ENCODE data around the gene MAD1L1. TPM values are rescaled to one million over a fixed set of nuclear protein-coding genes. Genes with fewer than 3 reads are reported as not detected.

The MAD1L1 gene
- total RNA-seq, 1 experiment from 2014 or later: 50.8 TPM

DNA sequence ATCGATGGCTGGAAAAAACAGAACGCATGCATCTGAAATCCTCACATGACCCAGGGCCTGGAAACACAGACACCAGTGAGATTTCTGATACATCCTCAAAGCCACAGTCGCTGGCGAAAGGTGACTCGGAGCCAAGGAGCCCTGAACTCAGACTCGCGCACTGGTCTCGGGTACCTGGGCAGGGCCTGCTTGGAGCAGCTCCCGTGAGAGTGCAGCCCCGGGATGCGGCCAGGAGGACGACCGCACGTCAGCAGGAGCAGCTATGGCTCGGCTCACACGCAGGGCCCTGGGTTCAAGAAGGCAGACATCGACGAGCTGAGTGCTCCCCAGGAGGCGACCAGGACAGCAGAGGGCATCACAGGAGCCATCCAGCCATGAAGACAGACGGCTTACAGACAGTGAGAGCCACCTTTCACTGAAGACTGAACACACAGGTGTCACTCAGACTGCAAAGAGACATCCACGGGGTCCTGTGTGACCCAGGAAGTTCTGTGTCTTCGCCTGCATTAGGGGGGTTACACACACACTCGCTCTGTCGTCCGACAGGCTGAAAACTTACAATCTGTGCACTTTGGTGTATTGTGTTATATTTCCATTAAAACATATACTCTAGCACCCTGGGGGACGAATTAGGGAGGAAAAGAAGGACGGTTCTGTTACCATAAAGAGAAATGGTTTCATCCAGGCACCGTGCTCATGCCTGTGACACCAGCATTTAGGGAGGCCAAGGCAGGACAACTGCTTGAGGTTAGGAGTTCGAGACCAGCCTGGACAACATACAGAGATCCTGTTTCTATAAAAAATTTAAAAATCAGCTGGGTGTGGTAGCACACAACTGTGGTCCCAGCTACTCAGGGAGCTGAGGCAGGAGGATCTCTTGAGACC lies 227.7 kb downstream of the MAD1L1 start:
- intact Hi-C loops (cut with micrococcal nuclease; ENCODE audit: unreplicated experiment): no loop called here
- CTCF ChIA-PET: no interaction called here

DNA sequence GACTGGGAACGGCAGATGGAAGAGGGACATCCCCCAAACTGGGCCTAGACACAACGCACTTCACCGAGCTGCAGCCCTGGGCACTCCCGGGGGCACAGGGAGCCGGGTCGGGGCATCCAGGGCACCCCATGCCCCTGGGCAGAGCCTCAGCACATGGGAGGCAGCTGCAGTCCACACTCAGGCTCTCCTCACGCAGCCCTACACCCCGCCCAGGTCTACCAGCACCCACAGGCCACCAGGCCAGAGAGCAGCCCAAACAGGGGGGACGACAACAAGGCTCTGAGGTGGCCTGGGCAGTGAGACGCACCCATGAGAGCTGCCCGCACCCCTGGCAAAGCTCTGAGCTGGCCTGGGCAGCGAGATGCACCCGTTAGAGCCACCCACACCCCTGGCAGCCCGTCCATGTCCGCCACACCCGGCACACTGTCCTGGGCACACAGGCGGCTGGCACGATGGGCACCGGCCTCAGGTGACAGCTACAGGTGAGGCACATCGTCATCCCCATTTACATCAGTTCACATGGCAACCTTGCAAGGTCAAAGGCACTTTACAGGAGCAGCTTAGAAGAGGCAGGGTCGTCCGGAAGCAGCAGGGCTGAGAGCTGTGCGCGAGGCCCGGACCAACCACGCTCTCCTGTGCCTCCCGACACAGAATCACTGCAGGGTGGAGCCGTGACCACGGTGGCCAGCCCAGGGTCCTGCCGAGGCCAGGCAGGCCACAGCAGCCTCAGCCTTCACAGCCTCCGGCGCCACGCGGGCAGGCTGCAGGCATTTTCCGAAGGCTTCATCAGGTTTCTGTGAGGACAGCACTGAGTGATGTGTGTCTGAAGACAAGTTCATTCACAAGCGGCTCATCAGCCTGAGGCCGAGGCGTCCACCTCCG lies 228.6 kb downstream of the MAD1L1 start:
- Histone ChIP-seq H3F3A (ENCODE audit: insufficient read depth, low read depth) (no peaks in the 10 kb centered on the region), H2AFZ (no peak overlapping the region), H3K4me1 (replicated peaks; ENCODE audit: insufficient read depth) (no peaks in the 10 kb centered on the region), H4K20me1 (ENCODE audit: insufficient read depth) (no peaks in the 10 kb centered on the region), H3K27ac (no peak overlapping the region), H3K4me2 (no peak overlapping the region), H3K36me3 (ENCODE audit: low read depth) (no peaks in the 10 kb centered on the region), H3K27me3 (ENCODE audit: insufficient read depth, low read depth) (no peaks in the 10 kb centered on the region), H3K79me2 (ENCODE audit: low read depth) (no peaks in the 10 kb centered on the region), H3K9me3 (ENCODE audit: insufficient read depth, low read depth) (no peaks in the 10 kb centered on the region), H3K4me3 (no peak overlapping the region), H3K9me2 (ENCODE audit: insufficient read depth) (no peaks in the 10 kb centered on the region)
- POLR2A ChIA-PET (ENCODE audit: unreplicated experiment): no interaction called here
- intact Hi-C loops (cut with micrococcal nuclease; ENCODE audit: unreplicated experiment): no loop called here
- CTCF ChIA-PET: no interaction called here
- no peak for DNase-seq
- no TSS peak for BruUV-seq (replicated peaks)
- TF ChIP-seq EZH2 (IDR thresholded peaks at IDR 0.05; ENCODE audit: low read depth): no peak
- TF ChIP-seq, protein P1, sequence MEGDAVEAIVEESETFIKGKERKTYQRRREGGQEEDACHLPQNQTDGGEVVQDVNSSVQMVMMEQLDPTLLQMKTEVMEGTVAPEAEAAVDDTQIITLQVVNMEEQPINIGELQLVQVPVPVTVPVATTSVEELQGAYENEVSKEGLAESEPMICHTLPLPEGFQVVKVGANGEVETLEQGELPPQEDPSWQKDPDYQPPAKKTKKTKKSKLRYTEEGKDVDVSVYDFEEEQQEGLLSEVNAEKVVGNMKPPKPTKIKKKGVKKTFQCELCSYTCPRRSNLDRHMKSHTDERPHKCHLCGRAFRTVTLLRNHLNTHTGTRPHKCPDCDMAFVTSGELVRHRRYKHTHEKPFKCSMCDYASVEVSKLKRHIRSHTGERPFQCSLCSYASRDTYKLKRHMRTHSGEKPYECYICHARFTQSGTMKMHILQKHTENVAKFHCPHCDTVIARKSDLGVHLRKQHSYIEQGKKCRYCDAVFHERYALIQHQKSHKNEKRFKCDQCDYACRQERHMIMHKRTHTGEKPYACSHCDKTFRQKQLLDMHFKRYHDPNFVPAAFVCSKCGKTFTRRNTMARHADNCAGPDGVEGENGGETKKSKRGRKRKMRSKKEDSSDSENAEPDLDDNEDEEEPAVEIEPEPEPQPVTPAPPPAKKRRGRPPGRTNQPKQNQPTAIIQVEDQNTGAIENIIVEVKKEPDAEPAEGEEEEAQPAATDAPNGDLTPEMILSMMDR (conservative IDR thresholded peaks at IDR 0.05): no peak

More for the DNA sequence above, 227.7 kb downstream of the MAD1L1 start:
- no peaks in the 10 kb centered on the region for H3K9me3 ChIP-seq (ENCODE audit: insufficient read depth, low read depth)
- H3K79me2 ChIP-seq (ENCODE audit: low read depth): no peaks in the 10 kb centered on the region
- BruUV-seq (replicated peaks): no TSS peak
- no peaks in the 10 kb centered on the region for H3F3A ChIP-seq (ENCODE audit: insufficient read depth, low read depth)
- H3K4me3 ChIP-seq: no peak overlapping the region
- H2AFZ ChIP-seq: no peak overlapping the region
- DNase-seq: no peak
- no peaks in the 10 kb centered on the region for H3K27me3 ChIP-seq (ENCODE audit: insufficient read depth, low read depth)
- H3K4me1 ChIP-seq (replicated peaks; ENCODE audit: insufficient read depth): no peaks in the 10 kb centered on the region
- no peak overlapping the region for H3K27ac ChIP-seq
- H3K36me3 ChIP-seq (ENCODE audit: low read depth): no peaks in the 10 kb centered on the region
- H3K9me2 ChIP-seq (ENCODE audit: insufficient read depth): no peaks in the 10 kb centered on the region
- H3K4me2 ChIP-seq: no peak overlapping the region
- POLR2A ChIA-PET (ENCODE audit: unreplicated experiment): no interaction called here
- TF ChIP-seq EZH2 (IDR thresholded peaks at IDR 0.05; ENCODE audit: low read depth): no peak
- TF ChIP-seq, protein P1 (conservative IDR thresholded peaks at IDR 0.05): no peak
- H4K20me1 ChIP-seq (ENCODE audit: insufficient read depth): no peaks in the 10 kb centered on the region

DNA sequence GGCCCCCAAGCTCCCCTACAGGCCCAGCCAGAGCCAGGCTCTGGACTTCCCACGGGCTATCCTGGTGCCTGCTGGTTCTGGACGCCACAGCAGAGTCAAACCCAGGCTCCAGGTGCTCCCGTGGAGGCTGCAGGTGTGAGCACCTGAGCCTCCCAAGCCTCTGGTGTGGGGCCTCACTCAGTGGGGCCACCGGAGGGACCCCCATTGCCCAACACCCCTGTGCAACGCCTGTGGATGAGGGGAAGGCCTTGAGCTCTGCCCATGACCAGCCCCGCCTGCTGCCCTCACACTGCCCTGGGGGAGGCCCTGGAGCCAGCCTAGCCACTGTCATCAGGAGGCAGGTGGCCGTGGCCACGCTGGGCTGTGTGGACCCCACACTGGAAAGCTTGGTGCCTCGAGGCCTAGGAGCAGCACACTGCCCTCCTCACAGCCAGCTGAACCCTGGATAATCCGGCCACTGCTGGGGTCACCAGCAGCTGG lies 229.3 kb downstream of the MAD1L1 start:
- Histone ChIP-seq H3F3A (ENCODE audit: insufficient read depth, low read depth) (no peaks in the 10 kb centered on the region), H3K4me2 (no peak overlapping the region), H3K4me3 (no peak overlapping the region), H3K79me2 (ENCODE audit: low read depth) (no peaks in the 10 kb centered on the region), H3K27ac (no peak overlapping the region), H3K36me3 (ENCODE audit: low read depth) (no peaks in the 10 kb centered on the region), H3K9me3 (ENCODE audit: insufficient read depth, low read depth) (no peaks in the 10 kb centered on the region), H4K20me1 (ENCODE audit: insufficient read depth) (no peaks in the 10 kb centered on the region), H2AFZ (no peak overlapping the region), H3K27me3 (ENCODE audit: insufficient read depth, low read depth) (no peaks in the 10 kb centered on the region), H3K4me1 (replicated peaks; ENCODE audit: insufficient read depth) (no peaks in the 10 kb centered on the region), H3K9me2 (ENCODE audit: insufficient read depth) (no peaks in the 10 kb centered on the region)
- intact Hi-C loops (cut with micrococcal nuclease; ENCODE audit: unreplicated experiment): no loop called here
- ChIA-PET CTCF (no interaction called here), POLR2A (ENCODE audit: unreplicated experiment) (no interaction called here)
- no TSS peak for BruUV-seq (replicated peaks)
- DNase-seq: no peak
- no peak for TF ChIP-seq EZH2 (IDR thresholded peaks at IDR 0.05; ENCODE audit: low read depth)
- TF ChIP-seq, protein P1 (conservative IDR thresholded peaks at IDR 0.05): no peak

All from PC-9 (cell line).